ENCODE results near the gene LNPEP. TPM values are rescaled to one million over a fixed set of nuclear protein-coding genes. Genes with fewer than 3 reads are reported as not detected.

The LNPEP gene
- total and polyA plus RNA-seq, 2 of the 13 experiments (the other 11 are each of a cell fraction or from before 2014, with no cell fraction given) = 8.0 to 16.9 TPM

DNA sequence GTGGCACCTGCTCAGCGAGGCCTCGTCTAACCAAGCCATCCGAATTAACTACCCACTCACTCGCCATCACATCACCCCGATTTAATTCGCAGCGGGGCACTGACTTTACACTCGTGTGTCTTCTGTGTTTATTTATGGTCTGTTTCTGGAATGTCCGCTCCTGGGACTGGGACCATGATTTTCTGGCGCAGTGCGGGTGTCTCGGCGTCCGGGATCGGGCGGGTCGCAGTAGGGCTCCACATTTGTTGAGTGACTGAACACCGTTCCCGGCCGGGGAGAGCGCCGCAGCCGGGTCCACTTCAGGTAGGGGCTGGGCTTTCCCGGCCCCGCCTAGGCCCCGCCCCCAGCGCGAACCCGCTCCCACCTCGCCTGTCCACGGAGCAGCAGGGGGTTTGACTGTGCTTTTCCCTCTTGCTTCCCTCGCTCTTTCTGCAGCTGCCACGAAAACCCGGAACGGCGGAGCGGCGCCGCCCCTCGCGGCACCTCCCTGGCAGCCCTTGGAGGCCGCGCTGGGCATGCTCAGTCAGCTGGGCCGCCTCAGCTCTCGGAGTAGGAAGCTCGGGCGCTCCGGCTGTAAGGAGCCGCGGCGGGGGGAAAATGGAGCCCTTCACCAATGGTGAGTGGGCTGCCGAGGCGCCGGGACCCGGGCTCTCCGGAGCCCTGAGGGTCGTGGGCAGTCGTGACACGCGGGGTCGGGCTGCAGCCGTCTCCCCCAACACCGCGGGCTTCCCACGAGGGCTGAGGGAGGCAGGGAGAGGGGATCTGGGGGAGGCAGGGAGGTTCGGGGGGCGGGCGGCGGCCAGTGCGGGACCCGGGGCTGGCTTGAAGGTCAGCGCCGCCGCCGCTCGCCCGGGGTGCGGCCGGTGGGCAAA is at the start of gene LNPEP (continued):
- TF ChIP-seq, protein P1, sequence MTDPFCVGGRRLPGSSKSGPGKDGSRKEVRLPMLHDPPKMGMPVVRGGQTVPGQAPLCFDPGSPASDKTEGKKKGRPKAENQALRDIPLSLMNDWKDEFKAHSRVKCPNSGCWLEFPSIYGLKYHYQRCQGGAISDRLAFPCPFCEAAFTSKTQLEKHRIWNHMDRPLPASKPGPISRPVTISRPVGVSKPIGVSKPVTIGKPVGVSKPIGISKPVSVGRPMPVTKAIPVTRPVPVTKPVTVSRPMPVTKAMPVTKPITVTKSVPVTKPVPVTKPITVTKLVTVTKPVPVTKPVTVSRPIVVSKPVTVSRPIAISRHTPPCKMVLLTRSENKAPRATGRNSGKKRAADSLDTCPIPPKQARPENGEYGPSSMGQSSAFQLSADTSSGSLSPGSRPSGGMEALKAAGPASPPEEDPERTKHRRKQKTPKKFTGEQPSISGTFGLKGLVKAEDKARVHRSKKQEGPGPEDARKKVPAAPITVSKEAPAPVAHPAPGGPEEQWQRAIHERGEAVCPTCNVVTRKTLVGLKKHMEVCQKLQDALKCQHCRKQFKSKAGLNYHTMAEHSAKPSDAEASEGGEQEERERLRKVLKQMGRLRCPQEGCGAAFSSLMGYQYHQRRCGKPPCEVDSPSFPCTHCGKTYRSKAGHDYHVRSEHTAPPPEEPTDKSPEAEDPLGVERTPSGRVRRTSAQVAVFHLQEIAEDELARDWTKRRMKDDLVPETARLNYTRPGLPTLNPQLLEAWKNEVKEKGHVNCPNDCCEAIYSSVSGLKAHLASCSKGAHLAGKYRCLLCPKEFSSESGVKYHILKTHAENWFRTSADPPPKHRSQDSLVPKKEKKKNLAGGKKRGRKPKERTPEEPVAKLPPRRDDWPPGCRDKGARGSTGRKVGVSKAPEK (CRISPR knock-in tag; IDR thresholded peaks at IDR 0.05; ENCODE audit: borderline replicate concordance) = no peak
- TF ChIP-seq, protein P2, sequence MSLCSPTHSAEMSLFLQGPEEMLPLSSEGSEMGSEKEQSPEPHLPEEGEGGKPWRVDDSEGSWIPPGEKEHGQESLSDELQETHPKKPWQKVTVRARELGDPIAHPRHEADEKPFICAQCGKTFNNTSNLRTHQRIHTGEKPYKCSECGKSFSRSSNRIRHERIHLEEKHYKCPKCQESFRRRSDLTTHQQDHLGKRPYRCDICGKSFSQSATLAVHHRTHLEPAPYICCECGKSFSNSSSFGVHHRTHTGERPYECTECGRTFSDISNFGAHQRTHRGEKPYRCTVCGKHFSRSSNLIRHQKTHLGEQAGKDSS (CRISPR knock-in tag; IDR thresholded peaks at IDR 0.05; ENCODE audit: borderline replicate concordance, low read depth) = peak; percentile 46; the same call in 1 of the 2 replicates
- TF ChIP-seq ZFP82 (CRISPR knock-in tag; IDR thresholded peaks at IDR 0.05; ENCODE audit: borderline replicate concordance) (0 out of 2 replicates have a peak, but pooled peaks have one; percentile 31), ZNF589 (CRISPR knock-in tag; conservative IDR thresholded peaks at IDR 0.05) (0 out of 2 replicates have a peak, but pooled peaks have one; percentile 54), ZNF556 (CRISPR knock-in tag; IDR thresholded peaks at IDR 0.05; ENCODE audit: borderline replicate concordance) (peak; percentile 68; the same call in 1 of the 2 replicates), RBFOX2 (IDR thresholded peaks at IDR 0.05; ENCODE audit: low read depth, low read length) (peak; percentile 75; the same call in 1 of the 2 replicates), ZNF337 (CRISPR knock-in tag; IDR thresholded peaks at IDR 0.05; ENCODE audit: borderline replicate concordance, low read depth) (no peak), KLF15 (CRISPR knock-in tag; IDR thresholded peaks at IDR 0.05; ENCODE audit: borderline replicate concordance) (peak; percentile 28; the same call in 1 of the 2 replicates), HNRNPK (IDR thresholded peaks at IDR 0.05; ENCODE audit: low read depth, low read length, poor library complexity, severe bottlenecking) (peak; percentile 83), ZNF20 (CRISPR knock-in tag; IDR thresholded peaks at IDR 0.05) (no peak), ZMAT3 (CRISPR knock-in tag; conservative IDR thresholded peaks at IDR 0.05) (peak; percentile 28), ZNF792 (CRISPR knock-in tag; IDR thresholded peaks at IDR 0.05) (no peak; the same call in 1 of the 2 replicates), HNRNPLL (IDR thresholded peaks at IDR 0.05; ENCODE audit: low read depth, low read length, poor library complexity, severe bottlenecking) (peak; percentile 55), GABPB1 (CRISPR knock-in tag; IDR thresholded peaks at IDR 0.05) (peak; percentile 85), NFKBIZ (CRISPR knock-in tag; IDR thresholded peaks at IDR 0.05) (peak; percentile 45; the same call in 1 of the 2 replicates), ZNF441 (CRISPR knock-in tag; IDR thresholded peaks at IDR 0.05; ENCODE audit: borderline replicate concordance) (peak; percentile 66), ARNT2 (CRISPR knock-in tag; IDR thresholded peaks at IDR 0.05; ENCODE audit: low read depth) (peak; percentile 81)
- TF ChIP-seq, protein P3, sequence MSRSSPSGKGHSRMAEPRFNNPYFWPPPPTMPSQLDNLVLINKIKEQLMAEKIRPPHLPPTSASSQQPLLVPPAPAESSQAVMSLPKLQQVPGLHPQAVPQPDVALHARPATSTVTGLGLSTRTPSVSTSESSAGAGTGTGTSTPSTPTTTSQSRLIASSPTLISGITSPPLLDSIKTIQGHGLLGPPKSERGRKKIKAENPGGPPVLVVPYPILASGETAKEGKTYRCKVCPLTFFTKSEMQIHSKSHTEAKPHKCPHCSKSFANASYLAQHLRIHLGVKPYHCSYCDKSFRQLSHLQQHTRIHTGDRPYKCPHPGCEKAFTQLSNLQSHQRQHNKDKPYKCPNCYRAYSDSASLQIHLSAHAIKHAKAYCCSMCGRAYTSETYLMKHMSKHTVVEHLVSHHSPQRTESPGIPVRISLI (CRISPR knock-in tag; IDR thresholded peaks at IDR 0.05; ENCODE audit: borderline replicate concordance) = no peak
- TF ChIP-seq, protein P4, sequence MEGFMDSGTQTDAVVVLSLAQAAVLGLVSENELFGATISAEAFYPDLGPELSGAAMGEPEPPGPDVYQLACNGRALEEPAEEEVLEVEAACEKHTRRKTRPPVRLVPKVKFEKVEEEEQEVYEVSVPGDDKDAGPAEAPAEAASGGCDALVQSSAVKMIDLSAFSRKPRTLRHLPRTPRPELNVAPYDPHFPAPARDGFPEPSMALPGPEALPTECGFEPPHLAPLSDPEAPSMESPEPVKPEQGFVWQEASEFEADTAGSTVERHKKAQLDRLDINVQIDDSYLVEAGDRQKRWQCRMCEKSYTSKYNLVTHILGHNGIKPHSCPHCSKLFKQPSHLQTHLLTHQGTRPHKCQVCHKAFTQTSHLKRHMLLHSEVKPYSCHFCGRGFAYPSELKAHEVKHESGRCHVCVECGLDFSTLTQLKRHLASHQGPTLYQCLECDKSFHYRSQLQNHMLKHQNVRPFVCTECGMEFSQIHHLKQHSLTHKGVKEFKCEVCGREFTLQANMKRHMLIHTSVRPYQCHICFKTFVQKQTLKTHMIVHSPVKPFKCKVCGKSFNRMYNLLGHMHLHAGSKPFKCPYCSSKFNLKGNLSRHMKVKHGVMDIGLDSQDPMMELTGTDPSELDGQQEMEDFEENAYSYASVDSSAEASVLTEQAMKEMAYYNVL (CRISPR knock-in tag; IDR thresholded peaks at IDR 0.05; ENCODE audit: borderline replicate concordance) = no peak

Data from HepG2 (cell line).